Brain pericyte (primary cell): ENCODE measurements around the gene PRKAG2.
"Not testable (repeated sequence)": the region's sequence is repeated elsewhere in the genome, so short reads cannot be mapped to it uniquely, and the experiment has no call there.

Source experiments
- DNase-seq: peaks from one replicate; pipeline ENCODE4 v3.0.0-alpha.2; 2012; ENCODE audit warnings: low read depth, low spot score

Gene PRKAG2

DNA sequence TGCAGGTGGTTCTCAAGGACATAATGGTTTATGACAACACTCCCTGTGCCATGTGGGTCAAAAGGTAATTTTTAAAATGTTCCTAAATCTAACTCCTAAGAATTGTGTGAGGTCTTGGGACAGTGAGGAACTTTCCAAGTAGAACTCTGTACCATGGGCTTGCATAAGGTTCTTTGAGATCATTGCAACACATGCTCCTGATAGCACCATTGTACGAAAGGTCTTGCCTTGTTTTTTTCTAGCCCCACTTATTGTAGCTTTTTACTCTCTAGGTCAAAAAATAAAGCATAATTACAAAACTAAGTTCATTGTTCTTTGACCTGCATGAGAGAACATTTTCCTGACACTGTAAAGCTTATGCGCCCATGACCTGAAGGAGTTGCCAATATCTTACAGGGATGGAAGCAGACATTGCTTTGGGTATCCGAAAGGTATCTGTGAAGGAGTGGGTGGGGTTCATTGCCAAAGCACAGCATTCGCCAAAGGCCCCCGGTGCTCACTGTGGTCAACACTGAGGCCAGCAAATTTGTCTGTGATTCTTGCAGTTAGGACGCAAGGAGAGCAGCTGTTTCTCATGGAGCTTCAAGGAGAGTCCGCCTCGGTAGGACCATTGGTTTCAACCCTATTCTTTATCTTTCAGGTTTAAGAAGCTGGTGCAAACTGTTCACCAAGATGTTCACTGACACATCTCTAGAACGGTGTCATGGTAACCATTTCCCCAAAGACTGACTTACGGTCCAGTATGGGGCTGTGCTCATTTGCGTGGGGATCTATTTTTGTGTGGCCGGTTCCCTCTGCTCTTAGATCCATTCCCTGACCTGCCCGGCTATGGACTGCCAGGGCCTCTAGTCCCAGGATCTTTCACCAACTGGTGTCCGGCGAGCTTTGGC lies 7.6 kb upstream of the PRKAG2 start:
- DNase-seq: no peak

DNA sequence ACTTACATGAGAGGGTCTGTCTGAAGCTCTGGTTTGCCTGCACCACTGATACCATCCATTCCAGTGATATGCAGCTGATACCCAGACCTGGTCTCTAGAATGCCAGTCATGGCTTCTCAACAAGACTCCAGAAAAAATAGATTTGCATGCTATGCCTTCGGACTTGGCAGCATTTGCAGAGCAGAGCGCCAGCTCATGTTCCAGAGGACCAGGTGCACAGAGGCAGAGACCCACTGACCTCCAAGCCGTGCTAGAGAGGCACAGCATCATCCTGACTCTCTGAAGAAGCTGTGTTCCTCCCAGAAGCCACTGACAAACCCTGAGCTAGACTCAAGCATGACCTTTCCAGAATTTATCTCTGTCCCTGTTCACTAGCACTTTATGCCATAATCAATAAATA lies 6.9 kb upstream of the PRKAG2 start:
- DNase-seq: no peak

DNA sequence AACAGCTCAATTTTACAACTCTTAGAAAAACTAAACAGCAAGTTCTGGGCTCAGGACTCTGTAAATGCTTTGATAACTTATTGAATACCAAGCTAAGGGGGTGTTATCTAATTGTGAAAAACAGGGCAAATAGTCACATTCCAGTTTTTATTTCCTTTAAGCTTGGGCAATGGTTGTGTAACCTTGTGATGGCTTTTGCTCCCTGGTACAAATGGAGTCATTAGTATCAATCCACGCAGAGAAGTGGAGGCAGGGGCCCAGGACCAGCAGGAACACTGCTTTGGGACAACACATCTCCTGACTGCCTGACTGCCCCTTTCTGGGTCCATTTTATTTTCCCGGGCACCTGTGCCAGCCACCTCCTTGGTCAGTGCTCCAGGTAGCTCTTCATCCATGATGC lies 5.8 kb upstream of the PRKAG2 start:
- no peak for DNase-seq

DNA sequence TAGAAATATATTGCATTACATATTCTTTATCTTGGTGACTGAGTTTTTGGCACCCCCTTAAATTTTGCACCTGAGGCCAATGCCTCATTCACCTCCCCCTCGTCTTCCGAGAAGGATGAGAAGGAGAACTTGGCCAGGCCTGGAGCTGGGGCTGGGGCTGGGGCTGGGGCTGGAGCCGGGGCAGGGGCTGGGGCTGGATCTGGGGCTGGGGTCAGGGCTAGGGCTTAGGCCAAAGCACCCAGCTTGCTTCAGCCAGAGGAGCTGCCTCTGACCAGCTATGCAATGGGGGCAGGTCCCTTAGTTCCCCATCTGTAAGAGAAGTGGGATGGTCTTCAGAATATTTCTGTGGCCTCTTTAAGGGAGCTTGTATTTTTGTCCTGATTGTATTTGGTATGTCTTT lies 3.8 kb upstream of the PRKAG2 start:
- no peak for DNase-seq

DNA sequence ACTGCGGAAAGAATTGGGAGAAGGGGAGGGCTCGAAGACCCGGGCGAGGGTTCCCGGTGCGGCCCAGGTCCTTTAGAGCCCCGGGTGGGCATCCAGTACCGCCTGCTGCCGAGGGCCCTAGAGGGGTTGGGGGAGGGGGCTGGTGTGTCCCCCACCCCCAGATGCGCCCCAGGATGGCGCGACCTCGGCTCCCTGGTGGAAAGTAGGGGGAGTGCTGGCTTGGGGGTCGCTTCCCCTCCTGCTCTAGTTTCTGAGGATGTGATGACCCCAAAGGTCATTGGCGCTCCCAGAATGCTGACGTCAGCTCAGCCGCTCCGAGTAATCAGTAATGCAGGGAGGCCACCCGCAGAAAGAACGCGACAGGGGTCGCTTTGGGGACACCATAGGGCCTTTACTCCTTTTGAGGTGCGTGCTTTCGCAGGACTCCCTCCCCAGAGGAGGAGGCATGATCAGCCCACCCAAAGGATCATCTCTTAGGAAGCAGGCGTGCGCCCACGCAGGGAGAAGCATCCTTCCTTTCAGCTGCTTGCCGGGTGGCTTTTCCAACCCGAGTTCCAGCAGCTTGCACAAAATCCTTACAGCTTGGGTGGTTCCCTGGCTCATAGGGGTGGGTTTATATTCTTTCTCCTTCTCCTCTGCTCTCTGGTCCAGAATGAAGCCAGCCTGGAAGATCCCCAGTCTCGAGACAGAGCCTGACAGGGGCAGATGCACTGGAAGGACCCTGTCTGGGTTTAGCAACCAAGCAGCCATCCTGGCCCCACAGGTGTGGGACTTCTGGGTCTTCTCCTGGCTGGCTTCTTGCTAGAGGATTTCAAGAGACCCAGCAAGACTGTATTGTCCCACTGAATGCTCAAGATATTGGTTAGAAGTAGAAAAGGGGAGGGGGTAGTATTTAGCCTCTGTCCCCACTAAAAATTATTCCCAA lies 1.3 kb upstream of the PRKAG2 start:
- DNase-seq: no peak

DNA sequence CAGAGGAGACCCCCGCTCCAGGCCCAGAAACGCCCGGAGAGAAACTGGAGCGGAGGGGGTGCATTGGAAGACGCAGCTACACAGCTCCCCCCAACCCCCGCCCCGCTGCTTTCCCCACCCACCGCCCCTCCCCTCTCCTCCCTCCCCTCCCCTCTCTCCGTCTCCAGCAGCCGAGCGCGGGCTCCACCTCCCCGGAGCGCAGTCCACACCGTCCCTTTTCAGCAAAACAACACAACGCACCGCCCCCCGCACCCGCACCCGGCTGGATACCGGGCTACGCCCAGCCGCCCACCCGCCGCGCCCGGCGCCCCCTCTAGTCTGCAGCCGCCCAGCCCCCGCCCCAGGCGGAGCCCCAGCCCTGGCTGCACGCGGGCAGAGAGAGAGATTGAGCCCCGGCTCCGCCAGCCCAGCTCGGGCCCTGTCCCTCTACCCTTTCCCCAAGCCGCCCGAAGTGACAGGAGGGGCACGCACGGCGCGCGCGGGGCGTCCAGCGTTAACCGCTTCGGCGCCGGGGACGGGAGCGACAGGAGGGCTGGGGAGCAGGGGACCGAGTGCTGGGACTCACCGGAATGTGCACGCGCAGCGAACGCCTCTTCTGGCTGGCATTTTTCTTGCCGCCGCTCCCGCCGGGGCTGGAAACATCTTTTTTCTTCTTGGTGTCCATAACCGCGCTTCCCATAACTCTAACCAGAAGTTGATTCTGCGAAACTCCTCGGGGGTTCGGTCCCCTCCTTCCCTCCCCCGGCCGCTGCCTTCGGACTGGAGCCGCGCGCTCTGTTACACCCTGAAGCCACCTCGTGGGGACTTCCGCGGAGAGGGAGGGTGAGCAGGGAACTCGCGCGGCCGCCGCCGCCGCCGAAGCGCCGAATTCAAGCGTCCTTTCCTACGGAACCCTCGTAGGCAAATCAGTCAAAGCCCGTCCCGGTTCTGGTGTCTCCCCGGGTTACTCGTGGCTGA lies 695 bp downstream of the PRKAG2 start:
- DNase-seq: no peak

DNA sequence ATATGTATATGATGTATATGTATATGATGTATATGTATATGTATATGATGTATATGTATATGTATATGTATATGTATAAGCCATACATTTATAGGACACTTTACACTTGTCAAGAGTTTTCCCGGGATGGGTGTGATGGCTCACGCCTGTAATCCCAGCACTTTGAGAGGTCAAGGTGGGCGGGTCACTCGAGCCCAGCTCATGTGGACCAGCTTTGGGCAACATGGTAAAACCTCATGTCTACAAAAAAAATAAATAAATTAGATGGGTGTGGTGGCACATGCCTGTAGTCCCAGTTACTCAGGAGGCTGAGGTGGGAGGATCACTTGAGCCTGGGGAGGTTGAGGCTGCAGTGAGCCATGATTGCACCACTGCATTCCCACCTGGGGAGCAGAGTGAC lies 2.4 kb downstream of the PRKAG2 start:
- not testable (repeated sequence) for DNase-seq

DNA sequence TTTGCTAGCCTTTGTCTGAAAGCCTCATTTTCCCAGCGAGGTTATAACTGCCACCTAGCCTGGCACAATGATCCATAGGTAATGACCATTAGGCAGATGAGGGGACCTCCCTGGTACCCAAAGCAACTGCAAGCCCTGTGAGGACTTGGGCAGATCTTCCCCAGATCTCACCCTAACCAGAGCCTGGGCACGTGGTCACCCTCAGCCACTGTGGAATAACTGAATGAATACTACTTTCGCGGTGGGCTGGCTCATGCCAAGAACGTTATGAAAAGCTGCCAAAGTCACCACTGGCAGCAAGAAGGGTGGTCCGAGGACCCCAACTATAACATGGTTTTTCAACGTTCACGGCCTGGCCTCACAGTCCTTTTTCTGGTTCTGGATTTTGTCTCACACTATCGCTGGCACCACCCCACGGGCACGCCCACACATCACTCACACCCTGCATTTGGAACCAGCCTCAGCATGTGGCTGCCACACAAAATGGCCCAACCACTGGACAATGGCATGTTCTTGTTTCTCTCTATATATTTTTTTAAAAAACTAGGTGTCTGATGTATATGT lies 3.4 kb downstream of the PRKAG2 start:
- no peak for DNase-seq

DNA sequence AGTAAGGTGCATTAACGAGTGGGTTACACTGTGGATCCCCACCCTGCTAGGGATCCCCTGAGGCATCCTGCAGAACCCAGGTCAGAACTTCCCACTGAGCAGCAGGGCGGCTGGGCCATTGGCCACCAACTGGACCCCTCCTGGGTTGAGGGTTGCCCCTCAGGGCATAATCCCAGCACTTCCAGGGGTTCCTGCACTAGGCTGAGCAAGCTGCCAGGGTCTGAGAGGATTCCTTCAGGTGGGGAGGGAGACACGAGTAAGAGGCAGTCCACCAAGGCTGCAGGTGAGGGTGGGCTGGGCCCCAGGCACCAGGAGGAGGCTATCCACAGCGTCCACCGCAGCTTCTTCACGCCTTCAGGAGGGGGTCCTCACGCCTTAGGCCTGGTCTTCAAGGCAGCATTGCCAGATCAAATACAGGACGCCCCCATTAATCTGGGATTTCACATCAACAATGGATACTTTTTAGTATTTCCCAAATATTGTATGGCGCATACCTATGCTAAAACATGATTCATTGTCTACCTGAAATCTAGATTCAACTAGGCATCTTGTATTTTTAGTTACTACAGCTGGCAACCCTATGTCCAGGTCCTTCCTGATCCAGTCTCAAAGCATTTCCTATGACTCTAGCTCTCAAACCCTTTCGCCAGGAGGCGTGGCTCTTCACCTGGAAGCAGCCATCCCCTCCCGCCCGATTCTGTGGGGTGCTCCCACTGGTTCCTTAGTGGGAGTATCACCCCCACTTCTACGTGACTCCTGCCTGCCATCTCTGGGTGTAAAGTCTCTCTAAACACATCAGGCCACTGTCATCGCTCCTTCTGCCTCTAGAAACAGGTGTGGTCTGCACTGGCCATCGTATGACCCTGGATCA lies 4.1 kb downstream of the PRKAG2 start:
- DNase-seq: no peak

DNA sequence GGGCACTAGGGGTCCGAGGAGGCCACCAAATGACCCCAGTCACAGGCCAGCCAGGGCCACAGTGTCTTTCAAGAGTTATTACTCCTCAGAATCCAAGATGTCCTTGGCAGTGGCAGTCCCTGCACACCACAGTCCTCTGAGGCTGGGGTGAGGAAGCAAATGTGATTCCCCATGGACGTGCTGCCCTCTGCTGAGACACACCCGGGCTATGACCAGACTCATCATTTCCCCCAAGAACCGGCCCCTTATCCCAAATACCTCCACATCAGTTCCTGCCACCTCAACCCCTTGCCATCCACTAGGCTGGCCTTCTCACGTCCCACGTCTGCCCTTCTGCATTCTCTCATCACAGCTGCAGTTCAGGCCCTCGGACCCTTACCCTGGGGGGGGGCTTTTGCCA lies 5.0 kb downstream of the PRKAG2 start:
- DNase-seq: no peak

DNA sequence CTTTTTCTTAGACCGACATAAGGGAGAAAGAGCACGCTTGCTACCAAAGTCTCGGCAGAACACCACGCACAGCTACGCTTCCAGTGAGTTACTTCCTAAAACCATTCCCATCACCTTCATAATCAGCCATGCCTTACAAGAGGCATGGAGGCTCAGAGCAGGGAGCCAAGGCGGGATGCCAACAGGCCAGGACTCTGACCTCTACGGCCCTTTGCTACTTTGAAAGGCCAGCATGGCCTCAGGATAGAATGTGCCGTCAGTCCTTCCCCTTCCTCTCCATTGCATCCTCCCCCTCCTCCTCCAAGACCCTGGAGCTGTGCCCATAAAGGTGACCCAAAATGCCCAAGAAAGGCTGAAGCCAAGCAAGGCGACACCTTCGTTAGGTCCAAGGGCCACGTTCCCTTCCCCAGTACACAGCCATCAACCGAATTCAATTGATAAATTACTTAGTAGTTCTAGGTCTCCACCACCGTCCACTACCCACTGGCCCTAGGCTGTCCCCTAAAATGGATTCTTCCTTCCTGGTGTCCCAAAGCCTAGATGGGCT lies 5.7 kb downstream of the PRKAG2 start:
- no peak for DNase-seq

DNA sequence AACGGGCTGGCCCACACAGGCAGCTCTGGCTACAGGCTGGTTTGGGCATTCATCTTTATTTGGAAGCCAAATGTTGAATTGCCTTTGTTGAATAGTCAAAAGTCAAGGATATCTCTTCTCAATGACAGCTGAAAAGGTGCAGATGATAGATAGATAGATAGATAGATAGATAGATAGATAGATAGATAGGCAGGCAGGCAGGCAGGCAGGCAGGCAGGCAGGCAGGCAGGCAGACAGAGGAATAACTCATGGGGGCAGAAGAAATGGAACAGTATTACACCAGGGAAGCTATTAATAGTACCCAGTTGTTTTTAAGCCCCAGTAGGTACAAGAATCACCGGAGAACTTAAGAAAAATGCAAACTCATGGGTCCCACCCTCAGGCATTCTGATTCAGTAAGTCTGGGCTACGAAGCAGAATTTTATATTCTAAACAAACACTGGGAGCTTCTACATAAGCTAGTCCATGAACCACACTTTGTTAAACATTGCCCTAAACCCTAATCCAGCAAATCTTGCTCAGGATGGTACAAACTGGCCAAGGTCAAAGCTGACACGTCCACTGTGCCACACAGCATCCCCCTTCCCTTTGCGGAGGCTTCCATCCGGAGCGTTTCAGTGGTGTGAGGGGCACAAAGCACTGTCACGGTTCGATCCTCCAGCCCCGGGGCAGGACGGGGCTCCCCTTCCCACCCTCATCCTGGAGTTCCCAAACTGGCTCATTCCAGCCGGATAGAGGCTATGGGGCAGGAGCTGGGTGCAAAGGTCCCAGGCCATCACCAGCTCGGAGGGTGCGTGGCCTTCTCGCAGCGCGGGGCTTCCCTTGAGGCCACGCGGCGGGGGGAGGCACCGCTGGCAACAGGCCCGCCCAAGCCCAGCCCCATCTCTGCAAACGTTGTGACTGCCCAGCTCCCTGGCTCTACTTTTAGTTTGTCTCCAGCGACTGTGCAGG lies 6.7 kb downstream of the PRKAG2 start:
- DNase-seq: no peak

DNA sequence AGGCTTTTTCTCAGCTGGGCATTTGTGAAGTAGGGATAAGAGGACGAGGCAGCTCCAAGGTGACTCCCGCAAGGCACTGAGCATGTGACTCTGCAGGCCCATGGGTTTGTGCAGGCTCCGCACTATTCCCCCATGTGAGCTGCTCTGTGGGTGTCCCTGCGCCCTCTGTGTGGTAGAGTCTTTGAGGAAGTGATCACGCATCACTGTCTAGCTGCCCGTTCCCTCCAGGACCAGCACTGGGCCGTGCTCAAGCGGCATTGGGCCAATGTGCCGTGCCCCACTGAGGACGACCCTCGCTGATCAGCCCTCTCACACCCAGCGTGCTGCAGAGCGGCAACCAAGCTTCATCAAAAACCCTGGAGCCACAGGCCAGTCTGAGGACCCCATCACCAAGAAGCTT lies 7.5 kb downstream of the PRKAG2 start:
- DNase-seq: no peak

DNA sequence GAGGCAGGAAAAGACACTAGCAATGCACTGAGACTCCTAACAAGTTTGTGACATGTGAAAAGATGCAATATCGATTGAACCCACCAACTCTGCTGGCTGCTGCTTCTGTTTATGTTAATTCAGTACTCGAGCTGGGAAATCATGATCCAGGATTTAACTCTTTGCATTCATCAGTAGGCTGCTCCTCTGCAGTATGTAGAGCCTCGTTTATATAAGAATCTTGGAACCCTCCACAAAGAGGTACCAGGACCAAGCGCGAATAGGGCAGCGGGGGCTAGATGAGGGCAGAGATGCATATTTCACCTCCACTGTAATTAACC lies 7.8 kb downstream of the PRKAG2 start:
- DNase-seq: no peak

DNA sequence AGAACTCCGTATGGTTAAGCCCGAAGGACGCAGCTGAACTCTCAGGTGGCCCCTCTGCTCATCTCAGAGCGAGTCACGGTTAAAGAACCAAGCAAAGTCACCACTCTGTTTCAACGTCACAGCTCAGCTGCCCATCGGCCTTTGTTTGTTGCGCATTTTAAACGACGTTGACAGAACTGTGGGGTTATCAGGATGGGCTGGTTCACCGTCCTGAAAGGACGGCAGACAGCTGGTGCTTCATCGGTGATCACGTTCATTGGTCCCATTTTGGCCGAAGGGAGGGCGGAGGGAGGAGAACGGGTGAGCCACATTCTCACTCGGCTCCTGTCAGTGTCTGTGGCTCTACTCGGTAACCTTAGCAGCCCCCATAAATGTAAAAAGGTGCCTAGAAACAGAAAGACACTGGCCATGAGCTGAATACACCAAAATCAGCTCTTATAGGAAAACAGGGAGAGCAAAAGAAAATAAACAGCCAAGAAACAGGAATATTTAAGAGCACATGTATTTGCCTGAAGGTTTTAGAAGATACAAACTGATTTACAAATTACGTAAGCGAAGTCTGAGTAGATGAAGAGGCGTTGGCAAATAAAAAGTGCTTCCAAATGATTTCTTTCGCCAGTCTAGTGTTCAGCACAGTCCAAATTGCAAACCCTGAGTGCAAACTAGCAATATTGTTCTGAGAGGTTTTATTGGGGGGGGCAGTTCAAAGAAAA lies 8.4 kb downstream of the PRKAG2 start:
- no peak for DNase-seq

DNA sequence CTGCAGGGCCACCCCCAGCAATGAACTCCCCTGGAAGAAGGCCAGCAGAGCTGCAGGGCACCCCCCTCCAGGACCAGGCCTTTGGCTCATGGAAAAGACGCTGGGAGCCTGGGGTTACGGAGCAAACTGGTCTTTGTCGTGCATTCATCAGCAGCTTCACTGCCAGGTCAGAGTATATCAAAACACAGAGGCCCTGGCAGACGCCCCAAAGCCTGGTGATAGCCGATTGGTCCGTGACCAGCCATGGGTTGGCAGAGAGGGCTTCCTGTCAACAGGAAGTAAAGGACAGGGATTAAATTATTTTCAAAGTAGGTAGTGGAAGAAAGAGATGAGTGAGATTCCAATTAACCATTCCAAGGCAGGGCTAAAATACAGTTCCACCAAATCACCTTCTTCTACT lies 9.0 kb downstream of the PRKAG2 start:
- no peak for DNase-seq

DNA sequence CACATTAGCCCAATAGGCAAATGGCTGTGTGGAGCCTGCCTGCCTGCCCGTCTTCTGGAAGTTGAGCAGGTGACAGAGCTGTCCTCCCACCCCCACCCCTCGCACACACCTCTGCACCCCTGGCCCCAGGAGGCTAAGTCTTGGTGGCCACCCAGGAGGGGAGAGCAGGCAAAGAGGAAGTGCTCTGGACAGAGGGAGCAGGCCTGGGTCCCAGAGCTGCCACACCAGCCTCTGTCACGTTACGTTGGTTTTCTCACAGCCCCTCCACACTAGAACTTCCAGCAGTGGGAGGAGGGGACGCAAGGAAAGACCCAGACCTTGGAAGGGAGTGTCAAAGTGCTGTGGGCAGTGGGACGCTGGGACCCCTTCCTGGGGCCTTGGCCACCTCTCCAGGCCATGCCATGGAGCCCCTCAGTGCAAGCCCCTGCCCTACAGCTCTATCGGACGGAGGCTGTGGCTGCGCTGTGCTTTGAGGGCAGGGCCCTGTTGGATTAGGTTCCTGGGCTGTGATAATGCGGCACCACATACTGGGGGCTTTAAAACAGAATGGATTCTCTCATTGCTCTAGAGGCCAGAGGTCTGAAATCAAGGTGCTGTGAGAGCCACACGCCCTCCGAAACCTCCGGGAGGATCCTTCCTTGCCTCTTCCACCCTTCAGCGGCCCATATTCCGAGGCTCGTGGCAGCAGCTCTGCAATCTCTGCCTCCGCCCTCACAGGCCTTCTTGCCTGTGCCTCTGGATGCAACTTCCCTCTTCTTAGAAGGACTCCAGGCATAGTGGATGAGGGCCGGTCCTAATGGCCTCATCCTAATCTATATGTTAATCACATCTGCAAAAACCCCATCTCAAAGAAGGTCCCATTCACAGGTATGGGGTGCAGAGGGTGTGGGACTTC lies 9.9 kb downstream of the PRKAG2 start:
- no peak for DNase-seq
